ENCODE results near the gene DENND2D.

The DENND2D gene

GRCh38 chr1:111148376-111148881 lies 52.0 kb downstream of the DENND2D start:
- TF ChIP-seq CTCF (IDR thresholded peaks at IDR 0.05) = no peak
- Histone ChIP-seq H3K27me3 (no peaks in the 10 kb centered on the region), H3K4me3 (ENCODE audit: low read depth in 1 of 2, low read length in 1 of 2) (no peak overlapping the region), H3K9me3 (no peaks in the 10 kb centered on the region), H3K27ac (no peak overlapping the region), H3K36me3 (peaks cover 57% of the 10 kb centered on the region), H3K4me1 (ENCODE audit: control insufficient read depth in 1 of 2, insufficient read depth in 1 of 2, low read depth in 1 of 2, low read length in 1 of 2) (peaks cover 0 to 5% of the 10 kb centered on the region in 2 experiments)

DNA sequence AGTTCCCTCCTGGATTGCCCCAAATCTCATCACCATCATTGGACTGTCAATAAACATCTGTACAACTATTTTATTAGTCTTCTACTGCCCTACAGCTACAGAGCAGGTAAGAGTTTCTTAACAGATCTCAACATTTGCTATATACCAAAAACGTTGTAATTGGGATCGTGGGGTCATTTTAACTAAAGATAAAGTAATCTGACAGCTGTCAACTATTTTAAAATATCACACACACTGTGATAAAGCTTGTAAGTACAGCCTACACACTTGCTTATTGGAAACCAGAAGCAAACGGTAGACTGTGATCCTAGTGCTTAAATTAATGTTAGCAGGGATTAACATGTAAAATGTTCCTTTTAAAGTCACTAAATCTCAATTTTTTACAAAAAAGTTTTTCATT lies 52.5 kb downstream of the DENND2D start:
- H3K4me1 ChIP-seq (ENCODE audit: control insufficient read depth in 1 of 2, insufficient read depth in 1 of 2, low read depth in 1 of 2, low read length in 1 of 2) = peaks cover 0 to 5% of the 10 kb centered on the region in 2 experiments
- H3K36me3 ChIP-seq = peaks cover 52% of the 10 kb centered on the region
- H3K4me3 ChIP-seq (ENCODE audit: low read depth in 1 of 2, low read length in 1 of 2) = no peak overlapping the region
- no peaks in the 10 kb centered on the region for H3K27me3 ChIP-seq
- TF ChIP-seq CTCF (IDR thresholded peaks at IDR 0.05) = no peak
- H3K9me3 ChIP-seq = no peaks in the 10 kb centered on the region
- no peak overlapping the region for H3K27ac ChIP-seq

DNA sequence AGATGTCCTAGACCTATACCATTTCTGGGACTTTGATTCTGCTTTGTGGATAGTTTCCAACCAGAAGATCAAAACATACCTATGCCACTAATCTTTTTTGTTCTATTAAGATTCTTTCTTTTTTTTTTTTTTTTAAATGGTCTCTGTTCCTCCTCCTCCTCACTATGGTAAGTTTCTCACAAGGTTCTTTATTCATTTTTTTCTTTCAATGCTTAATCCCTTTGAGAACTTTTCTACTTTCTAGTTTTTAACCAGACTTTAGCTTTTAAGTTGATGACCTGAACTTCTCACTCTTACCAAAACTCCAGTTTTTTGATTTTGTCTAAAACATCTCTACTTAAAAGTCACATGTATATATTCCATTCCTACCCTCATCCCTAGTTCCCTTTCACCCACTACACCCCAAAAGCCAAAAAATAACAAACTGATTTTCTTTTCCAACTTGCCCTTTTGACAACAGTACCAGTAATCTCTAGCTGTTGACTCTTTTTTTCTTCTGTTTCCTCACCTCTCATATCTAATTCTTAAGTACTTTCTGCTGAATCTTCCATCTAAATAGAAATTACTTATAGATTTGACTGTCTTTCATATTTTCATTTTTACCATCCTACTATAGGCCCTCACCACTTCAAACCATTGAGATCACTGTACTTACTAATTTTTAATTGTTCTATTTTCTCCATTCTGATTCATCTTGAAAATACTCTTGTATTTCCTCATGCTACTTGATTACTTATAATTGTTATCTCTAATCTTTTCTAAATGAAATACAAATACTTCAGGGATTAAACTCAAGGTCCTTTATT lies 54.3 kb downstream of the DENND2D start:
- H3K36me3 ChIP-seq = peaks cover 38% of the 10 kb centered on the region
- no peaks in the 10 kb centered on the region for H3K9me3 ChIP-seq
- no peak for TF ChIP-seq CTCF (IDR thresholded peaks at IDR 0.05)
- H3K27me3 ChIP-seq = no peaks in the 10 kb centered on the region
- no peak overlapping the region for H3K4me3 ChIP-seq (ENCODE audit: low read depth in 1 of 2, low read length in 1 of 2)
- peaks cover 10% of the 10 kb centered on the region in 2 experiments for H3K4me1 ChIP-seq (ENCODE audit: control insufficient read depth in 1 of 2, insufficient read depth in 1 of 2, low read depth in 1 of 2, low read length in 1 of 2)
- H3K27ac ChIP-seq = no peak overlapping the region

GRCh38 chr1:111145542-111145941 lies 54.9 kb downstream of the DENND2D start:
- Histone ChIP-seq H3K36me3 (peaks cover 36% of the 10 kb centered on the region), H3K27ac (no peak overlapping the region), H3K4me1 (ENCODE audit: control insufficient read depth in 1 of 2, insufficient read depth in 1 of 2, low read depth in 1 of 2, low read length in 1 of 2) (peaks cover 16% of the 10 kb centered on the region in 2 experiments), H3K4me3 (ENCODE audit: low read depth in 1 of 2, low read length in 1 of 2) (no peak overlapping the region), H3K27me3 (no peaks in the 10 kb centered on the region), H3K9me3 (no peaks in the 10 kb centered on the region)
- no peak for TF ChIP-seq CTCF (IDR thresholded peaks at IDR 0.05)

GRCh38 chr1:111142356-111142975 lies 58.0 kb downstream of the DENND2D start:
- peaks cover 24% of the 10 kb centered on the region in 2 experiments for H3K4me1 ChIP-seq (ENCODE audit: control insufficient read depth in 1 of 2, insufficient read depth in 1 of 2, low read depth in 1 of 2, low read length in 1 of 2)
- H3K27ac ChIP-seq = no peak overlapping the region
- H3K4me3 ChIP-seq (ENCODE audit: low read depth in 1 of 2, low read length in 1 of 2) = no peak overlapping the region
- H3K27me3 ChIP-seq = no peaks in the 10 kb centered on the region
- no peaks in the 10 kb centered on the region for H3K9me3 ChIP-seq
- peaks cover 14% of the 10 kb centered on the region for H3K36me3 ChIP-seq
- no peak for TF ChIP-seq CTCF (IDR thresholded peaks at IDR 0.05)

Data from neutrophil (primary cell).